NCI-H2196 (cell line): Measurements from ENCODE around the gene ITGB7.
"Not testable (repeated sequence)": the region's sequence is repeated elsewhere in the genome, so short reads cannot be mapped to it uniquely, and the experiment has no call there.

ENCODE experiments used
- DNase-seq: peaks from one replicate; lab custom pipeline; 2025; ENCODE audit not compliant: unreplicated experiment; lab: John Stamatoyannopoulos, UW

Gene ITGB7

DNA sequence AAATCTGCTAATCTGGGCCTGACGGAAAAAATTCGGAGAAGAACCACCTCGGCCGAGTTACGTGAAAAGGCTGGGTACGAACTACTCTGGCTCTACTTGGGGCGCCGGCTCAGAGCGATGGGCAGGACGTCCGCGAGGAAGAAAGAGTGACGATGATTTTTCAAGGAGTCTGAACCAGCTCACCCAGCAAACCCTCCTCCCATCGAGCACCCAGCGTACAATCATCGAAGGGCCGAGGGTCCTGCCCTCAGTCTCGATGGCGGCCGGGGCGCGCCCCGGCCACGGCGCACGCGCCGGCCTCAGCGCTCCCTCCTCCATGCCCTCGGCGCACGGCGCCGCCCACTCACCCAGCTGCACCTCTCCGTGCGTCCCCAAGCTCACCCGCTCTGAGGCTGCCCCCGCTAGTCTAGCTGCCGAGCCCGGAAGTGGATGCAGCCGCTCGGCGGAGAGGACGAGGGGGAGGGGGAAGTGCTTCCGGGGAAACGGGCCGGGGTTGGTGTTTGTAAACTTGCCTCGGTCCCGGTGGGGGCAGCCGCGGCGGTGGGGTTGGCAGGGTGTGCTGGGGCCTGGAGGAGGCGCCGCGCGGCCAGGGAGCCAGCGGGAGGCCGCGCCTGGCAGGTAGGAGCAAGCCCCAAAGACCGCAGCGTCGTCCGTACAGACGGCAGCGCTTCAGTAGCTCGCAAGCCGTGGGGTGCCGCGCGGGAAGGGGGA lies 26.7 kb downstream of the ITGB7 start, which contains the start of the genes CSAD and ZNF740:
CSAD (minus strand) TSS at position 706 of the 711 bp plus-strand sequence. CDS start 7,455 bp downstream, outside the sequence.
ZNF740 (plus strand) TSS at position 503 of the 711 bp plus-strand sequence. CDS start 1,262 bp downstream, outside the sequence.
- peak; percentile 99 for DNase-seq

GRCh38 chr12:53179687-53180219 lies 27.3 kb downstream of the ITGB7 start:
- DNase-seq, result peak; percentile 46

- DNase-seq, result not testable (repeated sequence)
These were observed 28.2 kb downstream of the ITGB7 start for GRCh38 chr12:53178803-53179202.

- peak; percentile 46 for DNase-seq
These were observed 29.6 kb downstream of the ITGB7 start for GRCh38 chr12:53177447-53177846.

GRCh38 chr12:53176750-53177149 lies 30.3 kb downstream of the ITGB7 start:
- DNase-seq, result no peak

- peak; percentile 80 for DNase-seq
These were observed 32.1 kb downstream of the ITGB7 start for GRCh38 chr12:53174881-53175491.

GRCh38 chr12:53173085-53173715 lies 33.9 kb downstream of the ITGB7 start:
- DNase-seq, result no peak

DNA sequence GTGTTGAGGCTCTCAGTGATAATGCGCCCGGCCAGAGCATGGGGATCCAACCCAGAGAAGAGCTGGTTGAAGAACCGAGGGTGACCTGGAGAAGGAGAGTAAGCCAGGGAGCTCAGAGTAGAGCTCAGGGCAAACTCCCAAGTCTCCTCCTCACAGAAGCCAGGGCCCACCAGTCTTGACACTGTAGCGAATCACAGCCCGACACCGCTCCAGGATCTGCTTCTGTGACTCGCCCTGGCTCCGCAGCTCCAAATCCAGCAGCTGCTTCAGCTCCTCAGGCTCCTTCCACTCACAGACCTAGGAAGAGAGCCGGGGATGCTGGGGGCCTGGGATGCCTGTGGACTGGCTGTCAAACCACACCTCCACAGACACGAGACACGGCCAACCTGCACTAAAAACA lies 34.7 kb downstream of the ITGB7 start:
- DNase-seq, result no peak

DNA sequence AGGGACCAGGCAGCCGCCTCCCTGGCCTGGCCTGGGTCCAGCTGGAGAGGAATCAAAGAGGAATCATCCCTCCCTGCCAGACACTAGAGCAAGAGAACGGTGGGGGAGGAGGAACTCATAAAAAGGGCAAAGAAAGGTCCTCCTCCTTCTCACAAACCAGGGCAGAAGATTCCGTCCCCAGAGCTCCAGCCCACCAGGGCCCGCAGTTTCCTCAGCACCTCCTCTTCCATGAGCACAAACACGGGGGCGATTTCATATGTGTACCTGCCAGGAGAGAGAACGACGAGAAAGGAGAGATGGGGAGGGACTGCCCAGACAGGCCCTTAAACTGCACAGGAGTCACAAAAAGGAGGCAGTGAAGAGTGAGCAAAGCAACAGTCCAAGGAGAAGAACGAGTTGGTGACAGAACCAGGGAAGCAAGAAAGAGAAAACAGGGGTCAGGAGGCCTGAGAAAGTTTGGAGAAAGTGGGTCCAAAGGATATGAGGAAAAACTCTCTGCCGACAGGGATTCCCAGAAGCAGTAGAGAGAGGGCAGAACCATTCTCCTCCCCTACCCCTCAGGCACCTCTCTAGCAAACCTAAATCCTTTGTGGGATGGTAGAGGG lies 35.2 kb downstream of the ITGB7 start:
- DNase-seq, result peak; percentile 62

- DNase-seq, result peak; percentile 37
These were observed 36.0 kb downstream of the ITGB7 start for GRCh38 chr12:53170876-53171724.

GRCh38 chr12:53170215-53170614 lies 36.8 kb downstream of the ITGB7 start:
- no peak for DNase-seq

DNA sequence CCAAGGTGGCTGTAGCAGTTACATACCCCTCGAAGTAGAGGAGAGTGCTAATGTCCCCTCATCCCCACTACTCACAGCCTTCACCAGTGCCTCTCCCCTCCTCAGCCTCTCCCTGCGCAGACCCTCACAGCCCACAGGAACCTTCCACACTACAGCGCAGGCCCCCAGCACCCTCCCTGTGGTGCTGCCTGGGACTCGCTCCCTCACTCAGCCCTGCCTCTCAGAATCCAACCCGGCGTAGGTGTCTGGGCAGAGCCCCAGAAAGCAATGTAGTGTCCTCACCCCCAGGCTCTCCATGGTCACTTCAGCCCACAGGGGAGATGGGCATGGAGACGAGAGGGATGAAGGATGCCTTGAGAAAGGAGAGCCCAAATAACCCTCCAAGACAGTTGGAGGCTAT lies 37.4 kb downstream of the ITGB7 start:
- DNase-seq, result no peak

- no peak for DNase-seq
These were observed 40.2 kb downstream of the ITGB7 start for GRCh38 chr12:53166837-53167236.

DNA sequence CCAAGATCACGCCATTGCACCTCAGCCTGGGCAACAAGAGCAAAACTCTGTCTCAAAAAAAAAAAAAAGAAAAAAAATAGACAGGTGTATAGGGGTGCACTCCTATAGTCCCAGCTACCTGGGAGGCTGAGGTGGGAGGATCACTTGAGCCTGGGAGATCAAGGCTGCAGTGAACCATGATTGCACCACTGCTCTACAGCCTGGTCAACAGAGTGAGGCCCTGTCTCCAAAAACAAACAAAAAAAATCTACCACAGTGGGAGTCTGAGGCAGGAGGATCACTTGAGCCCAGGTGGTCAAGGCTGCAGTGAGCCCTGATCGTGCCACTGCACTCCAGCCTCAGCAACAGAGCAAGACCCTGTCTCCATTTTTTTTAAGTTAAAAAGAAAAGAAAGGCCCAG lies 44.0 kb downstream of the ITGB7 start:
- not testable (repeated sequence) for DNase-seq

- DNase-seq, result no peak
These were observed 45.7 kb downstream of the ITGB7 start for GRCh38 chr12:53161119-53161911.

DNA sequence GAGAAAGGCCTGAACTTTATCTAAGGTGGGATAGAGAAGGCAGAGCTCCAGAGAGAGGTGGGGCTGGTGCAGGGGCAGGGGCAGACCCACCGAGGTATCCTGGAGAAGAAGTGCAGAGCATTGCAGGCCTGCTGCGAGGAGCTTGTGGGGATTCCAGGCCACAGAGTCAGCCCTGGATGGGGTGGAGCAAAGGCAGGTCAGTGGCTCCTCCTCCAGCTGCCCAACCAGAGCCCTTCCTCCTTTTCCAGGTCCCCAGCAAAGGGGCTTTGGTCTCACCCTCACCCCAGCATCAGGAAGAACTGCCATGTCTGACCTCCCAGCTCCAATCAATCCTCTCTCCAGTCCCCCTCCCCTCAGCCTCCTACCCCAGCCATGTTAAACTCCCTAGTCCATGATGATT lies 46.4 kb downstream of the ITGB7 start:
- DNase-seq, result no peak

DNA sequence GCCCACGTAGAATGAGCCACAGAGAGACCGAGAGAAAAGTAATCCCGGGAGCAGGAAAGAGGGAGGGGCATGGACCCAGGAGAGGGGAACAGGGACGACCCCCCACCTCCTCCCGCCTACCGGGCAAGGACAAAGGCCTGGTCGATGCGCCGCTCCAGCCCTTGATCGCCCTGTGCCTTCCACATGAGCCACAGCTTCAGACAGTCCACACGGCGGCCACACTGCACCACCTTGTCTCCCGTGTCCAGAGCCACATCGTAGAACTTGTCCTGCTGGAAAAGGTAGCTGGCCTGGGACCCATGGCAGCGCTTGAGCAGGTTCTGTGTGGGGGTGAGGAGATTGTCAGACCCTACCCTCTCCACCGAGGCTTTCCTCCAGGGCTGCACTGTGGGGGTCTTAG lies 47.1 kb downstream of the ITGB7 start:
- DNase-seq, result no peak

GRCh38 chr12:53159195-53159839 lies 47.7 kb downstream of the ITGB7 start:
- peak; percentile 84 for DNase-seq

DNA sequence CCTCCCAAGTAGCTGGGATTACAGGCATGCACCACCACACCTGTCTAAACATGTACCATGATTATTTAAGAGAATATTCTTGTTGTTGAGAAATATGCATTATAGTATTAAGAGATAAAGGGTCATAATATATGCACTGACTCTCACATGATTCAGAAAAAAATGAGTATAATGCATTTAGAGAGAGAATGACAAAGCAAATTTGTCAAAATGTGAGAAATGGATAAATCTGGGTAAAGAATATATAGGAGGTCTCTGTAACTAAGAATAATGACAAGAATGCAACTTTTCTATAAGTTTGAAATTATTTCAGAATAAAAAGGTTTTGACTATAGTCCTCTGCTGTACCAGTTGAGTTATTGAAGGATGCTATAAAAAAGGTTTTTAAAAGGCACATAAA lies 54.7 kb downstream of the ITGB7 start:
- DNase-seq, result no peak
